Naive B cell (primary cell): ENCODE measurements around the gene ZDHHC17. TPM values are rescaled to one million over a fixed set of nuclear protein-coding genes. Genes with fewer than 3 reads are reported as not detected.

Experiments
- ATAC-seq, 2 donors: fragments of 150-1000 bp; cut with Tn5 transposase; 2 replicates each; pipeline ENCODE4 v1.10.0; 2021; ENCODE audit warnings: low read depth in 2 of 2, mild to moderate bottlenecking in 2 of 2, moderate library complexity in 2 of 2
- DNase-seq: peaks from one replicate; pipeline ENCODE4 v3.0.0; 2022
- H3K27ac Mint-ChIP-seq, 6 donors: one replicate each; pipeline ENCODE4 v1.8.0; 2020 to 2022; ENCODE audit warnings: mild to moderate bottlenecking in 6 of 6, mixed read lengths in 6 of 6, moderate library complexity in 5 of 6, inconsistent platforms in 2 of 6
- H3K27me3 Mint-ChIP-seq, 3 donors: one replicate each; pipeline ENCODE4 v1.8.0; 2021 to 2022; ENCODE audit warnings: mixed read lengths in 3 of 3, mild to moderate bottlenecking in 1 of 3
- H3K36me3 Mint-ChIP-seq, 2 donors: one replicate each; pipeline ENCODE4 v1.8.0; 2020 to 2022; ENCODE audit warnings: mixed read lengths in 2 of 2, inconsistent platforms in 1 of 2, mild to moderate bottlenecking in 1 of 2
- H3K4me1 Mint-ChIP-seq, 3 donors: one replicate each; pipeline ENCODE4 v1.8.0; 2020 to 2022; ENCODE audit warnings: mixed read lengths in 3 of 3, inconsistent platforms in 1 of 3, mild to moderate bottlenecking in 1 of 3, moderate library complexity in 1 of 3
- H3K4me3 Mint-ChIP-seq, 8 donors: one replicate each; pipeline ENCODE4 v1.8.0; 2020 to 2022; ENCODE audit warnings: mild to moderate bottlenecking in 8 of 8, mixed read lengths in 8 of 8, moderate library complexity in 8 of 8, inconsistent platforms in 2 of 8
- H3K9me3 Mint-ChIP-seq, 7 donors: one replicate each; pipeline ENCODE4 v1.8.0; 2020 to 2022; ENCODE audit warnings: mixed read lengths in 7 of 7, mild to moderate bottlenecking in 5 of 7, inconsistent platforms in 2 of 7, moderate library complexity in 1 of 7
- polyA plus RNA-seq, 6 donors: library from polyadenylated mRNA; unstranded; fragments of 300-500 nt; fragmentation: Illumina TruSeq; gene quantifications; one replicate each; pipeline ENCODE4 v1.2.3, GENCODE V29; 2021; ENCODE audit warnings: low read depth in 6 of 6

Gene ZDHHC17
- polyA plus RNA-seq, 6 donors from 2014 or later = 12.2 to 25.8 (median 16.0) TPM

- Mint-ChIP-seq H3K36me3 (peaks cover 20 to 27% of the 10 kb centered on the region in 2 donors), H3K27ac (peak overlapping the region in 1 of 6 donors; percentile 84), H3K4me3 (no peak overlapping the region), H3K4me1 (peaks cover 0 to 5% (median 0%) of the 10 kb centered on the region in 3 donors), H3K9me3 (peaks cover 3 to 20% (median 12%) of the 10 kb centered on the region in 7 donors), H3K27me3 (no peaks in the 10 kb centered on the region)
- DNase-seq (no peak), ATAC-seq (no peak)
Observed at GRCh38 chr12:76804435-76804976, 40.6 kb downstream of the ZDHHC17 start.

GRCh38 chr12:76810671-76811419 lies 46.9 kb downstream of the ZDHHC17 start:
- no peaks in the 10 kb centered on the region for H3K4me1 Mint-ChIP-seq
- H3K27ac Mint-ChIP-seq = peak overlapping the region in 2 of 6 donors; percentile 9 to 77

GRCh38 chr12:76811976-76812375 lies 48.1 kb downstream of the ZDHHC17 start:
- no peak for DNase-seq
- Mint-ChIP-seq H3K4me3 (no peak overlapping the region), H3K9me3 (no peaks in the 10 kb centered on the region), H3K36me3 (peaks cover 8 to 19% of the 10 kb centered on the region in 2 donors), H3K27ac (no peak overlapping the region), H3K27me3 (no peaks in the 10 kb centered on the region), H3K4me1 (no peaks in the 10 kb centered on the region)
- no peak for ATAC-seq

More at GRCh38 chr12:76810671-76811419, 46.9 kb downstream of the ZDHHC17 start:
- H3K9me3 Mint-ChIP-seq = no peaks in the 10 kb centered on the region
- DNase-seq = no peak
- peaks cover 8 to 22% of the 10 kb centered on the region in 2 donors for H3K36me3 Mint-ChIP-seq
- no peak for ATAC-seq
- peak overlapping the region in 1 of 8 donors; percentile 41 for H3K4me3 Mint-ChIP-seq
- no peaks in the 10 kb centered on the region for H3K27me3 Mint-ChIP-seq

- Mint-ChIP-seq H3K4me1 (no peaks in the 10 kb centered on the region), H3K9me3 (no peaks in the 10 kb centered on the region), H3K27me3 (no peaks in the 10 kb centered on the region), H3K27ac (no peak overlapping the region), H3K4me3 (no peak overlapping the region), H3K36me3 (peaks cover 8 to 17% of the 10 kb centered on the region in 2 donors)
- no peak for DNase-seq
- no peak for ATAC-seq
Observed at GRCh38 chr12:76813265-76813664, 49.4 kb downstream of the ZDHHC17 start.

- H3K27me3 Mint-ChIP-seq = no peaks in the 10 kb centered on the region
- peaks cover 14 to 17% of the 10 kb centered on the region in 2 donors for H3K36me3 Mint-ChIP-seq
- DNase-seq = no peak
- H3K4me1 Mint-ChIP-seq = no peaks in the 10 kb centered on the region
- H3K27ac Mint-ChIP-seq = no peak overlapping the region
- no peak overlapping the region for H3K4me3 Mint-ChIP-seq
- ATAC-seq = no peak
- no peaks in the 10 kb centered on the region for H3K9me3 Mint-ChIP-seq
Observed at GRCh38 chr12:76813972-76814371, 50.1 kb downstream of the ZDHHC17 start.

GRCh38 chr12:76820888-76821482 lies 57.1 kb downstream of the ZDHHC17 start:
- no peak for DNase-seq
- no peaks in the 10 kb centered on the region for H3K27me3 Mint-ChIP-seq

GRCh38 chr12:76830436-76830835 lies 66.5 kb downstream of the ZDHHC17 start:
- Mint-ChIP-seq H3K27me3 (no peaks in the 10 kb centered on the region), H3K4me1 (no peaks in the 10 kb centered on the region), H3K4me3 (no peak overlapping the region), H3K36me3 (peaks cover 8 to 21% of the 10 kb centered on the region in 2 donors), H3K27ac (no peak overlapping the region), H3K9me3 (peaks cover 0 to 3% (median 0%) of the 10 kb centered on the region in 7 donors)
- DNase-seq (no peak), ATAC-seq (no peak)

More at GRCh38 chr12:76820888-76821482, 57.1 kb downstream of the ZDHHC17 start:
- Mint-ChIP-seq H3K4me3 (no peak overlapping the region), H3K27ac (peak overlapping the region in 1 of 6 donors; percentile 7), H3K4me1 (no peaks in the 10 kb centered on the region), H3K9me3 (no peaks in the 10 kb centered on the region), H3K36me3 (peaks cover 7 to 8% of the 10 kb centered on the region in 2 donors)
- no peak for ATAC-seq

GRCh38 chr12:76836633-76837032 lies 72.7 kb downstream of the ZDHHC17 start:
- H3K4me3 Mint-ChIP-seq = no peak overlapping the region
- no peak overlapping the region for H3K27ac Mint-ChIP-seq
- DNase-seq (no peak), ATAC-seq (no peak)
- H3K9me3 Mint-ChIP-seq = peaks cover 0 to 3% (median 0%) of the 10 kb centered on the region in 7 donors
- no peaks in the 10 kb centered on the region for H3K27me3 Mint-ChIP-seq
- H3K4me1 Mint-ChIP-seq = no peaks in the 10 kb centered on the region
- peaks cover 0 to 14% of the 10 kb centered on the region in 2 donors for H3K36me3 Mint-ChIP-seq

- no peak overlapping the region for H3K4me3 Mint-ChIP-seq
- no peaks in the 10 kb centered on the region for H3K27me3 Mint-ChIP-seq
- no peaks in the 10 kb centered on the region for H3K4me1 Mint-ChIP-seq
- no peak overlapping the region for H3K27ac Mint-ChIP-seq
- no peak for ATAC-seq
- no peaks in the 10 kb centered on the region for H3K9me3 Mint-ChIP-seq
- peaks cover 21 to 26% of the 10 kb centered on the region in 2 donors for H3K36me3 Mint-ChIP-seq
- DNase-seq = no peak
Observed at GRCh38 chr12:76847260-76847659, 83.3 kb downstream of the ZDHHC17 start.

GRCh38 chr12:76848132-76848531 lies 84.2 kb downstream of the ZDHHC17 start:
- Mint-ChIP-seq H3K27me3 (no peaks in the 10 kb centered on the region), H3K36me3 (peaks cover 21 to 29% of the 10 kb centered on the region in 2 donors), H3K9me3 (no peaks in the 10 kb centered on the region), H3K4me1 (no peaks in the 10 kb centered on the region), H3K4me3 (peak overlapping the region in 1 of 8 donors; percentile 0), H3K27ac (peak overlapping the region in 1 of 6 donors; percentile 56)
- ATAC-seq (no peak), DNase-seq (no peak)

- no peak for DNase-seq
- peaks cover 0 to 3% (median 0%) of the 10 kb centered on the region in 7 donors for H3K9me3 Mint-ChIP-seq
- no peak for ATAC-seq
- H3K27ac Mint-ChIP-seq = peak overlapping the region in 2 of 6 donors; percentile 39 to 71
- H3K4me1 Mint-ChIP-seq = no peaks in the 10 kb centered on the region
- peaks cover 24 to 33% of the 10 kb centered on the region in 2 donors for H3K36me3 Mint-ChIP-seq
- H3K4me3 Mint-ChIP-seq = no peak overlapping the region
- H3K27me3 Mint-ChIP-seq = no peaks in the 10 kb centered on the region
Observed at GRCh38 chr12:76852106-76852505, 88.2 kb downstream of the ZDHHC17 start.

- Mint-ChIP-seq H3K4me3 (no peak overlapping the region), H3K9me3 (peaks cover 0 to 3% (median 0%) of the 10 kb centered on the region in 7 donors), H3K4me1 (no peaks in the 10 kb centered on the region), H3K27ac (peak overlapping the region in 1 of 6 donors; percentile 41), H3K36me3 (peaks cover 16 to 23% of the 10 kb centered on the region in 2 donors), H3K27me3 (no peaks in the 10 kb centered on the region)
- DNase-seq = no peak
- no peak for ATAC-seq
Observed at GRCh38 chr12:76855271-76855670, 91.4 kb downstream of the ZDHHC17 start.

GRCh38 chr12:76856018-76856644 lies 92.2 kb downstream of the ZDHHC17 start:
- no peaks in the 10 kb centered on the region for H3K4me1 Mint-ChIP-seq
- no peaks in the 10 kb centered on the region for H3K27me3 Mint-ChIP-seq
- no peak overlapping the region for H3K4me3 Mint-ChIP-seq
- no peak for DNase-seq
- no peak overlapping the region for H3K27ac Mint-ChIP-seq
- no peak for ATAC-seq
- peaks cover 16 to 22% of the 10 kb centered on the region in 2 donors for H3K36me3 Mint-ChIP-seq
- peaks cover 0 to 3% (median 0%) of the 10 kb centered on the region in 7 donors for H3K9me3 Mint-ChIP-seq
